Measurements from ENCODE around the gene PRRC2A.

PRRC2A gene

GRCh38 chr6:31654574-31655348 is 34.2 kb downstream of the PRRC2A start:
- DNase-seq, result no peak

- no peak for DNase-seq
These were observed 35.1 kb downstream of the PRRC2A start, which contains the start of gene APOM for GRCh38 chr6:31655349-31656237. Gene APOM, plus strand, starts transcription at chr6:31655894. Its CDS starts 73 bp downstream, at chr6:31655967.

GRCh38 chr6:31657406-31658157 is 37.1 kb downstream of the PRRC2A start:
- no peak for DNase-seq

- DNase-seq, result no peak
These were observed 37.7 kb downstream of the PRRC2A start for GRCh38 chr6:31658158-31658688.

GRCh38 chr6:31658983-31659648 is 38.6 kb downstream of the PRRC2A start:
- DNase-seq, result no peak

GRCh38 chr6:31659649-31660380 is 39.3 kb downstream of the PRRC2A start:
- DNase-seq, result no peak

GRCh38 chr6:31660381-31661261 is 40.1 kb downstream of the PRRC2A start, which contains the start of gene C6orf47:
Gene C6orf47, minus strand, starts transcription at chr6:31660778. Its CDS starts 831 bp downstream, at chr6:31659947.
- peak; percentile 61 for DNase-seq

- no peak for DNase-seq
These were observed 41.0 kb downstream of the PRRC2A start for GRCh38 chr6:31661262-31662123.

- DNase-seq, result no peak
These were observed 41.7 kb downstream of the PRRC2A start for GRCh38 chr6:31662124-31662723.

- no peak for DNase-seq
These were observed 42.8 kb downstream of the PRRC2A start for GRCh38 chr6:31663126-31663960.

- DNase-seq, result no peak
These were observed 43.7 kb downstream of the PRRC2A start for GRCh38 chr6:31663961-31664789.

- peak; percentile 75 for DNase-seq
These were observed 44.4 kb downstream of the PRRC2A start, which contains the start of gene GPANK1 for GRCh38 chr6:31664790-31665500. Gene GPANK1, minus strand, starts transcription at chr6:31664997. Its CDS starts 519 bp downstream, at chr6:31664478.

GRCh38 chr6:31665501-31666336 is 45.2 kb downstream of the PRRC2A start, which contains the start of gene CSNK2B:
Gene CSNK2B, plus strand, starts transcription at chr6:31666080. Its CDS starts 752 bp downstream, at chr6:31666832.
- DNase-seq, result peak; percentile 89

GRCh38 chr6:31666337-31666965 is 45.9 kb downstream of the PRRC2A start:
- DNase-seq, result no peak

GRCh38 chr6:31669676-31670075 is 49.2 kb downstream of the PRRC2A start, which contains the start of gene LY6G5B:
Gene LY6G5B, plus strand, starts transcription at chr6:31669976. Its CDS starts 975 bp downstream, at chr6:31670951.
- DNase-seq, result no peak
